ENCODE results near the gene PDGFD. TPM values are rescaled to one million over a fixed set of nuclear protein-coding genes. Genes with fewer than 3 reads are reported as not detected.

PDGFD gene
- total RNA-seq, 1 experiment from 2014 or later, result 1.7 TPM

GRCh38 chr11:103949781-103950180, 214.2 kb downstream of the PDGFD start:
- no peak overlapping the region for H3K27ac Mint-ChIP-seq
- no peak overlapping the region for H3K4me3 Mint-ChIP-seq
- H3K79me2 ChIP-seq (ENCODE audit: insufficient read depth, low read length), result no peaks in the 10 kb centered on the region
- no peaks in the 10 kb centered on the region for H4K20me1 ChIP-seq (ENCODE audit: control insufficient read depth, insufficient read depth, insufficient read length)
- no peak overlapping the region for H4K5ac ChIP-seq (ENCODE audit: insufficient read length, low read depth, low read length)
- no peaks in the 10 kb centered on the region for H3K27me3 ChIP-seq (ENCODE audit: insufficient read depth, low read length)
- TF ChIP-seq, protein P1, sequence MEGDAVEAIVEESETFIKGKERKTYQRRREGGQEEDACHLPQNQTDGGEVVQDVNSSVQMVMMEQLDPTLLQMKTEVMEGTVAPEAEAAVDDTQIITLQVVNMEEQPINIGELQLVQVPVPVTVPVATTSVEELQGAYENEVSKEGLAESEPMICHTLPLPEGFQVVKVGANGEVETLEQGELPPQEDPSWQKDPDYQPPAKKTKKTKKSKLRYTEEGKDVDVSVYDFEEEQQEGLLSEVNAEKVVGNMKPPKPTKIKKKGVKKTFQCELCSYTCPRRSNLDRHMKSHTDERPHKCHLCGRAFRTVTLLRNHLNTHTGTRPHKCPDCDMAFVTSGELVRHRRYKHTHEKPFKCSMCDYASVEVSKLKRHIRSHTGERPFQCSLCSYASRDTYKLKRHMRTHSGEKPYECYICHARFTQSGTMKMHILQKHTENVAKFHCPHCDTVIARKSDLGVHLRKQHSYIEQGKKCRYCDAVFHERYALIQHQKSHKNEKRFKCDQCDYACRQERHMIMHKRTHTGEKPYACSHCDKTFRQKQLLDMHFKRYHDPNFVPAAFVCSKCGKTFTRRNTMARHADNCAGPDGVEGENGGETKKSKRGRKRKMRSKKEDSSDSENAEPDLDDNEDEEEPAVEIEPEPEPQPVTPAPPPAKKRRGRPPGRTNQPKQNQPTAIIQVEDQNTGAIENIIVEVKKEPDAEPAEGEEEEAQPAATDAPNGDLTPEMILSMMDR (conservative IDR thresholded peaks at IDR 0.05), result no peak
- H3K56ac ChIP-seq (ENCODE audit: insufficient read length, low read depth, low read length), result no peak overlapping the region
- no peak overlapping the region for H2BK20ac ChIP-seq (ENCODE audit: low read depth, low read length, poor library complexity, severe bottlenecking)
- H3K9me3 ChIP-seq (ENCODE audit: control insufficient read depth, low read depth, low read length), result no peaks in the 10 kb centered on the region
- DNase-seq, result no peak
- H2AFZ ChIP-seq (ENCODE audit: low read length), result no peak overlapping the region
- H3K23me2 ChIP-seq (ENCODE audit: insufficient read length, low read depth, low read length, poor library complexity, severe bottlenecking), result no peaks in the 10 kb centered on the region
- H4K91ac ChIP-seq (ENCODE audit: insufficient read length, low read depth, low read length), result no peak overlapping the region
- peaks cover 0 to 6% of the 10 kb centered on the region in 2 experiments; a peak in 2 of 4 replicates for H3K4me1 Mint-ChIP-seq
- no peaks in the 10 kb centered on the region for H3K36me3 Mint-ChIP-seq (ENCODE audit: insufficient read depth in 1 of 3, low read depth in 3 of 3)
- no peak overlapping the region for H2BK5ac ChIP-seq (ENCODE audit: insufficient read length, low read length)
- H2BK120ac ChIP-seq (ENCODE audit: low read depth, low read length, poor library complexity, severe bottlenecking), result no peak overlapping the region
- no peaks in the 10 kb centered on the region; the same call in 1 of the 2 replicates for H3K4me1 ChIP-seq (ENCODE audit: insufficient read depth, low read length)
- no peak overlapping the region for H3K4ac ChIP-seq (ENCODE audit: low read depth, low read length)
- H2BK12ac ChIP-seq (ENCODE audit: insufficient read length, low read depth, low read length), result no peak overlapping the region
- no peak overlapping the region for H3T11ph ChIP-seq (ENCODE audit: low read length)
- no peak overlapping the region for H2BK15ac ChIP-seq (ENCODE audit: low read depth, low read length)
- H3K27ac ChIP-seq (ENCODE audit: insufficient read length, low read depth, low read length), result no peak overlapping the region
- no peak overlapping the region for H3K18ac ChIP-seq (ENCODE audit: insufficient read length, low read depth, low read length)
- no peak overlapping the region for H3K9ac ChIP-seq (ENCODE audit: extremely low read depth, insufficient read length, low read length)
- H4K8ac ChIP-seq (replicated peaks; ENCODE audit: insufficient read length, low read depth, low read length), result no peak overlapping the region
- no peak overlapping the region for H3K14ac ChIP-seq (ENCODE audit: insufficient read depth, low read length)
- no peaks in the 10 kb centered on the region for H3K9me3 Mint-ChIP-seq
- no peak overlapping the region for H3K23ac ChIP-seq (ENCODE audit: insufficient read length, low read depth, low read length)
- no peak overlapping the region for H2AK5ac ChIP-seq (ENCODE audit: insufficient read length, low read length)
- no CpG with 5 or more reads among the region's 5 CpGs for WGBS (ENCODE audit: extremely low coverage, insufficient read length, low lambda C conversion rate)
- no peaks in the 10 kb centered on the region for H3K27me3 Mint-ChIP-seq (ENCODE audit: low read depth)
- H3K4me2 ChIP-seq (ENCODE audit: insufficient read depth, insufficient read length, low read length), result no peak overlapping the region
- no peaks in the 10 kb centered on the region for H3K79me1 ChIP-seq (ENCODE audit: insufficient read depth, low read depth, low read length, poor library complexity, severe bottlenecking)
